AG04449 (cell line): ENCODE measurements around the gene CDK5RAP2.
"Not testable (repeated sequence)": the region's sequence is repeated elsewhere in the genome, so short reads cannot be mapped to it uniquely, and the experiment has no call there.

Experiments
- CTCF ChIA-PET: fragments of 350-600 bp; formaldehyde crosslinking; extraction: SDS; loops from one replicate; lab custom pipeline; 2021; ENCODE audit warnings: antibody characterized with exemption; lab: Yijun Ruan, JAX
- POLR2A ChIA-PET: fragments of 400-600, 350-600 bp; formaldehyde crosslinking; extraction: SDS; loops from one replicate; lab custom pipeline; 2020; ENCODE audit warnings: antibody characterized with exemption, inconsistent platforms; lab: Yijun Ruan, JAX
- DNase-seq: peaks from one replicate; pipeline ENCODE4 v3.0.0-alpha.2; 2010; ENCODE audit warnings: low read depth, low spot score
- H3K4me3 ChIP-seq: 2 replicates; pipeline ENCODE4 v1.5.1; 2011; ENCODE audit warnings: low read depth, mild to moderate bottlenecking, control low read depth, low read length
- CTCF ChIP-seq: IDR thresholded peaks from one replicate; pipeline ENCODE4 v1.5.1; 2011; ENCODE audit warnings: mild to moderate bottlenecking, moderate library complexity, low read length, control low read depth, inconsistent platforms; ENCODE audit not compliant: insufficient read depth; ENCODE audit errors: missing control alignments

Gene CDK5RAP2

GRCh38 chr9:120558454-120558853, 21.5 kb downstream of the CDK5RAP2 start:
- no peak overlapping the region for H3K4me3 ChIP-seq
- ChIA-PET CTCF (interaction anchor here (1.1 to 1.3 kb wide), 2 partner anchors 12 to 18 kb away, joined by 3 read pairs; no protein-coding TSS in a partner anchor), POLR2A (no interaction called here)
- TF ChIP-seq CTCF = no peak
- no peak for DNase-seq

GRCh38 chr9:120557205-120557604, 22.8 kb downstream of the CDK5RAP2 start:
- CTCF ChIA-PET = interaction anchor here (0.6 kb wide), 1 partner anchor 24 kb away, joined by 3 read pairs; no protein-coding TSS in a partner anchor
- no peak for DNase-seq
- no peak for TF ChIP-seq CTCF
- POLR2A ChIA-PET = no interaction called here
- no peak overlapping the region for H3K4me3 ChIP-seq

GRCh38 chr9:120556775-120557174, 23.2 kb downstream of the CDK5RAP2 start:
- ChIA-PET POLR2A (no interaction called here), CTCF (interaction anchor here (0.6 kb wide), 1 partner anchor 24 kb away, joined by 3 read pairs; no protein-coding TSS in a partner anchor)
- no peak for DNase-seq
- H3K4me3 ChIP-seq = no peak overlapping the region
- TF ChIP-seq CTCF = no peak

GRCh38 chr9:120555839-120556238, 24.1 kb downstream of the CDK5RAP2 start:
- CTCF ChIA-PET = interaction anchor here (0.6 kb wide), 1 partner anchor 492 kb away, joined by 3 read pairs; no protein-coding TSS in a partner anchor
- POLR2A ChIA-PET = no interaction called here
- no peak for TF ChIP-seq CTCF

GRCh38 chr9:120552210-120552704, 27.7 kb downstream of the CDK5RAP2 start:
- H3K4me3 ChIP-seq, DNase-seq, POLR2A ChIA-PET: not testable (repeated sequence)
- CTCF ChIA-PET = interaction anchor here (0.7 to 1.2 kb wide), 2 partner anchors 11 to 13 kb away, joined by 4 to 5 read pairs; no protein-coding TSS in a partner anchor

More at GRCh38 chr9:120555839-120556238, 24.1 kb downstream of the CDK5RAP2 start:
- no peak for DNase-seq
- no peak overlapping the region for H3K4me3 ChIP-seq

GRCh38 chr9:120545701-120546550, 34.0 kb downstream of the CDK5RAP2 start:
- no peak for TF ChIP-seq CTCF
- no peak for DNase-seq
- CTCF ChIA-PET = interaction anchor here (0.9 to 4.0 kb wide), 2 partner anchors 13 to 14 kb away, joined by 3 to 19 read pairs; no protein-coding TSS in a partner anchor
- POLR2A ChIA-PET = no interaction called here
- no peak overlapping the region for H3K4me3 ChIP-seq
